ENCODE results near the gene MT2A. TPM values are rescaled to one million over a fixed set of nuclear protein-coding genes. Genes with fewer than 3 reads are reported as not detected.

Gene MT2A
- total RNA-seq, 2 donors from 2014 or later = 147 to 411 TPM

- ATAC-seq (peak in 1 of 2 donors; percentile 61), DNase-seq (no peak)
Measured at GRCh38 chr16:56652600-56652999, 44.2 kb downstream of the MT2A start.

GRCh38 chr16:56653218-56653617, 44.8 kb downstream of the MT2A start:
- intact Hi-C loops (cut with DNase I) = no loop called here

More at GRCh38 chr16:56652600-56652999, 44.2 kb downstream of the MT2A start:
- intact Hi-C loops (cut with DNase I) = no loop called here

DNA sequence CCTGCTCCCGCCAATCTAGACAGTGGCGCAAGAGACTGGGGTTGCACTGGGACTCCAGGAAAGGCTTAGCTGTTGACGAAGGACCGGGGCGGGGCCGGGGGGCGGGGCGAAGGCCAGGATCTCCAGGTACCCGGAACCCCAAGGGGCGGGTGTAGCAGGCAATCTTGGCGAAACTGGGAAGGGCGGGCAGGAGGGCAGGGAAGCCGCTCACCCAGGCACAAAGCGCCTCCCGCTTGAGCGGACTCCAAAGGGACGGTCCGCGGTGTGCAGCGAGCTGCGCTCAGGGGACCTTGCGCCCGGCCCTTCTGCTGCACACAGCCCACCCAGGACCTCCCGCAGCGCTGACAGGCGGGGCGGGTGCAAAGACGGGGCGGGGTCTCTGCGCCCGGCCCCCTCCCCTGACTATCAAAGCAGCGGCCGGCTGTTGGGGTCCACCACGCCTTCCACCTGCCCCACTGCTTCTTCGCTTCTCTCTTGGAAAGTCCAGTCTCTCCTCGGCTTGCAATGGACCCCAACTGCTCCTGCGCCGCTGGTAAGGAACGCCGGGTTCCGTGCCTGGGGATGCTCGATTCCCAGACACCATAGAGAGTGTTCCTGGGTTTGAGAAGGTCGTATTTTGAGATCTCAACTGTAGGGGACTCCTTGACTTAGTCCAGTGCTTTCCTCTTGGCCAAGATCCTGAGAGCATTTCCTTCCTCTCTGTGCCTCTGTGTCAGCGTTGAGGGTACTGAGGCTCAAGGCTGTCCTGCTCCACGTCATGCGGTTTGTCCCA, 49.4 kb downstream of the MT2A start, which contains the start of gene MT1F:
TSS of gene MT1F (plus strand) at position 405 of the 772 bp plus-strand sequence. CDS start at position 505, 100 bp downstream.
- ATAC-seq = peak; percentile 90 to 96
- DNase-seq = peak; percentile 78
- intact Hi-C loops (cut with DNase I) = loop anchor here in 1 of 2 donors (2.0 kb wide), 1 partner anchor 19 kb away; the partner anchor contains the start of gene MT1A

More at GRCh38 chr16:56653218-56653617, 44.8 kb downstream of the MT2A start:
- ATAC-seq = no peak
- DNase-seq = no peak

GRCh38 chr16:56658327-56658875, 50.0 kb downstream of the MT2A start:
- no peak for ATAC-seq
- intact Hi-C loops (cut with DNase I) = no loop called here
- DNase-seq = no peak

Other genes starting within 250 kb of the MT2A start
- 10 to 100 TPM; 78.6 to 94.4 TPM for gene AMFR, start 183.0 kb upstream of the MT2A start, total RNA-seq
- 10 to 100 TPM; 66.2 to 77.8 TPM for gene NUDT21, start 157.3 kb upstream of the MT2A start, total RNA-seq
- gene OGFOD1, start 157.0 kb upstream of the MT2A start, total RNA-seq = 10 to 100 TPM; 22.6 to 40.1 TPM
- gene BBS2, start 88.6 kb upstream of the MT2A start, total RNA-seq = 10 to 100 TPM; 39.4 to 55.0 TPM
- gene MT4, start 43.5 kb upstream of the MT2A start, total RNA-seq = not detected
- gene MT3, start 19.1 kb upstream of the MT2A start, total RNA-seq = 10 to 100 TPM in 1 of 2 donors, 1 to 10 TPM in 1; 8.2 to 11.5 TPM
- 100 to 1,000 TPM in 1 of 2 donors, 10 to 100 TPM in 1; 84.7 to 114 TPM for gene MT1E, start 17.2 kb downstream of the MT2A start, total RNA-seq
- gene MT1M, start 24.1 kb downstream of the MT2A start, total RNA-seq = 10 to 100 TPM; 15.2 to 50.8 TPM
- 100 to 1,000 TPM in 1 of 2 donors, 10 to 100 TPM in 1; 19.0 to 104 TPM for gene MT1A, start 30.1 kb downstream of the MT2A start, total RNA-seq
- not detected for gene MT1B, start 43.3 kb downstream of the MT2A start, total RNA-seq
- 1 to 10 TPM; 6.7 to 7.9 TPM for gene MT1F, start 49.4 kb downstream of the MT2A start, total RNA-seq
- 1 to 10 TPM; 3.6 to 5.1 TPM for gene MT1G, start 59.5 kb downstream of the MT2A start, total RNA-seq
- gene MT1H, start 61.2 kb downstream of the MT2A start, total RNA-seq = not detected
- 100 to 1,000 TPM; 104 to 336 TPM for gene MT1X, start 73.9 kb downstream of the MT2A start, total RNA-seq
- gene NUP93, start 121.5 kb downstream of the MT2A start, total RNA-seq = 10 to 100 TPM; 29.9 to 38.6 TPM

All from left cardiac atrium (tissue), 4 donors.